ENCODE results near the gene FKBP15.

- TF ChIP-seq CTCF (IDR thresholded peaks at IDR 0.05) (no peak), POLR2A (IDR thresholded peaks at IDR 0.05) (no peak)
Measured at GRCh38 chr9:113187929-113188595, 33.0 kb downstream of the FKBP15 start.
